Measurements from ENCODE around the gene CTNNBL1. TPM values are rescaled to one million over a fixed set of nuclear protein-coding genes. Genes with fewer than 3 reads are reported as not detected.

Gene CTNNBL1
- total and polyA plus RNA-seq, 2 donors (not counting 3 experiments of a cell fraction or from before 2014, with no cell fraction given), result 20.8 to 60.2 TPM

- Histone ChIP-seq H3K36me3 (ENCODE audit: control insufficient read depth in 2 of 2, extremely low read depth in 1 of 2, insufficient read depth in 2 of 2, low read length in 2 of 2) (peaks cover 0 to 7% of the 10 kb centered on the region in 2 experiments), H2AFZ (ENCODE audit: low read depth, low read length) (no peak overlapping the region), H3K9me1 (replicated peaks; ENCODE audit: control insufficient read depth, extremely low read depth, insufficient read depth, low read length) (no peaks in the 10 kb centered on the region), H4K20me1 (replicated peaks; ENCODE audit: control insufficient read depth, extremely low read depth, insufficient read depth, low read length) (no peaks in the 10 kb centered on the region), H3K27ac (ENCODE audit: insufficient read depth, low read depth, low read length) (no peak overlapping the region), H3K79me2 (ENCODE audit: control insufficient read depth, insufficient read depth, low read length) (no peaks in the 10 kb centered on the region), H3K4me3 (replicated peaks in 1 of 3; ENCODE audit: insufficient read depth in 1 of 3, low read depth in 1 of 3, low read length in 3 of 3) (no peak overlapping the region), H3K27me3 (ENCODE audit: control insufficient read depth in 2 of 2, insufficient read depth in 2 of 2, low read length in 2 of 2) (no peaks in the 10 kb centered on the region), H3K9me3 (replicated peaks; ENCODE audit: control insufficient read depth, insufficient read depth, low read length) (no peaks in the 10 kb centered on the region), H3K4me2 (ENCODE audit: insufficient read depth, low read length) (no peak overlapping the region), H3K9ac (replicated peaks; ENCODE audit: extremely low read depth, insufficient read depth, low read length) (no peak overlapping the region), H3K4me1 (ENCODE audit: control insufficient read depth, extremely low read depth, insufficient read depth, low read length) (no peaks in the 10 kb centered on the region)
- CTCF ChIA-PET, result no interaction called here
- DNase-seq (ENCODE audit: low read depth, low spot score) (no peak), FAIRE-seq (no peak)
- intact Hi-C loops (cut with micrococcal nuclease) (no loop called here), dilution Hi-C loops (cut with MboI; ENCODE audit: extremely low pct_ligation_motif_present, low sequenced_read_pairs) (no loop called here)
- POLR2A ChIA-PET, result no interaction called here
- BruUV-seq (replicated peaks), result no TSS peak
- TF ChIP-seq FOS (IDR thresholded peaks at IDR 0.05; ENCODE audit: borderline replicate concordance, insufficient read depth, low read length) (no peak), EZH2 (IDR thresholded peaks at IDR 0.05; ENCODE audit: borderline replicate concordance, low read depth, low read length, severe bottlenecking) (no peak), GATA2 (IDR thresholded peaks at IDR 0.05; ENCODE audit: insufficient read depth, insufficient read length, low read depth, low read length) (no peak), MAX (IDR thresholded peaks at IDR 0.05; ENCODE audit: insufficient read depth, insufficient read length) (no peak), POLR2AphosphoS5 (IDR thresholded peaks at IDR 0.05; ENCODE audit: insufficient read depth, low read depth, low read length) (no peak), JUN (IDR thresholded peaks at IDR 0.05; ENCODE audit: borderline replicate concordance, insufficient read depth, insufficient read length, low read depth) (no peak), CTCF (IDR thresholded peaks at IDR 0.05; ENCODE audit: extremely low read depth in 1 of 2, insufficient read depth in 1 of 2, low read depth in 1 of 2, low read length in 2 of 2) (no peak), POLR2A (IDR thresholded peaks at IDR 0.05; ENCODE audit: low read depth, low read length) (no peak), MYC (IDR thresholded peaks at IDR 0.05; ENCODE audit: low read depth, low read length) (no peak)
These were observed 169.5 kb downstream of the CTNNBL1 start for GRCh38 chr20:37863289-37863688.
